Hepatocyte (in vitro differentiated cells): ENCODE results near the gene SPATA2L.

Experiments
- CTCF ChIP-seq: fragments of 200-600 bp; sonication (generic); IDR thresholded peaks from 2 replicates; pipeline ENCODE4 v1.5.1; 2016; ENCODE audit warnings: antibody characterized with exemption, mild to moderate bottlenecking; ENCODE audit not compliant: poor library complexity
- EZH2 ChIP-seq: fragments of 200-600 bp; sonication (generic); IDR thresholded peaks from 2 replicates; pipeline ENCODE4 v1.6.1; 2016; ENCODE audit warnings: antibody characterized with exemption, mild to moderate bottlenecking, borderline replicate concordance

- TF ChIP-seq CTCF (no peak), EZH2 (no peak)
Measured at GRCh38 chr16:89712274-89712781, 10.8 kb upstream of the SPATA2L start.
